Left ventricle myocardium inferior (tissue), 1 donor: ENCODE results near the gene CCDC47. TPM values are rescaled to one million over a fixed set of nuclear protein-coding genes. Genes with fewer than 3 reads are reported as not detected.

Experiments
- DNase-seq: peaks from one replicate; pipeline ENCODE4 v3.0.0-alpha.2; 2020
- H3K27ac ChIP-seq: fragments of 200-600 bp; replicated peaks from 2 replicates; pipeline ENCODE4 v1.8.0; 2021
- H3K27me3 ChIP-seq: fragments of 200-600 bp; 2 replicates; pipeline ENCODE4 v1.8.0; 2021; ENCODE audit warnings: low read depth
- H3K36me3 ChIP-seq: fragments of 200-600 bp; 2 replicates; pipeline ENCODE4 v1.8.0; 2021
- H3K4me1 ChIP-seq: fragments of 200-600 bp; 2 replicates; pipeline ENCODE4 v1.8.0; 2021
- H3K4me3 ChIP-seq: fragments of 200-600 bp; 2 replicates; pipeline ENCODE4 v1.8.0; 2021; ENCODE audit warnings: mild to moderate bottlenecking, moderate library complexity
- H3K9me3 ChIP-seq: fragments of 200-600 bp; replicated peaks from 2 replicates; pipeline ENCODE4 v1.8.0; 2021
- intact Hi-C: fragments of 100-400 bp; cut with micrococcal nuclease; formaldehyde crosslinking; loops from one replicate; pipeline ENCODE4 v1.11.0; 2022
- total RNA-seq: library from RNA; stranded (reverse); fragmentation: NEBNext Ultra II Directional; extraction: Animal tissue kit (Norgen Biotek cat#: 25700); gene quantifications from one replicate; pipeline ENCODE4 v1.2.1, GENCODE V29; 2021
- TF ChIP-seq, protein P1 (sequence below): fragments of 200-600 bp; IDR thresholded peaks from 2 replicates; pipeline ENCODE4 v1.8.0; 2021; ENCODE audit warnings: antibody characterized with exemption, mild to moderate bottlenecking, borderline replicate concordance
- donor health status: DM: no; HTN: yes; CAD: no; lungs with severe emphysema.

CCDC47 gene
- total RNA-seq, 1 donor from 2014 or later = 79.6 TPM

DNA sequence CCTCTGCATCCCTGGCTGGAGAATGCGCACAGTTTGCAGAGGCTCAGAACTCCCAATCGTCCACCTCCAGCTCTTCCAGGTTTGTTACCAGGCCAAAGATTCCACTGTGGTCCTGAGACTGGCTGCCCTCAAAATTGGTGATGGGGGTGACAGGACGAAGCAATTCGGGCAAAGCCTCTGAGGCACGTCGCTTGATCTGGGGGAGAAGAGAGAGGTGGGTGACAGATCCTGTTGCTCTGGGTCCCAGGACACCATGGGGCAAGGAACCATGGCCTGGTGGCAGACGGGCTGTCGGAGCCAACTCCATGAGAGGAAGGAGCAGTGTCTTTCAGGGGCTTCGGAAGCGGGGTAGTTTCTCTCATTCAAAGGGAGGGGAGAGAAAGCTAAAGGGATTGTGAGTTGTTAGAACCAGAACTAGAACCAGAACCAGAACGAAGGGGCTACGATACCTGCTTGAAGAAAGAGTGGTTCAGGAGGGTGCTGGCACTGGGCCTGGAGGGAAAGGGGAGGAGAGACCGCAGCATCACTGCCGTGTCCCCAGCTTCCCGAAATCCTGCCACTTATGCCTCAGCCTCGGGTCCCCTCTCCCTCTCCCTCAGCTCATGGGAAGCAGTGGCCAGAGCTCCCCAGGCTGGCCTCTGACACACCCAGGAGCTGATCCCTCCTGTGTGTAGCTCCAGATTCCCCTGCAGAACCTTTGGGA, 69.7 kb downstream of the CCDC47 start:
- no peak for DNase-seq
- TF ChIP-seq, protein P1, sequence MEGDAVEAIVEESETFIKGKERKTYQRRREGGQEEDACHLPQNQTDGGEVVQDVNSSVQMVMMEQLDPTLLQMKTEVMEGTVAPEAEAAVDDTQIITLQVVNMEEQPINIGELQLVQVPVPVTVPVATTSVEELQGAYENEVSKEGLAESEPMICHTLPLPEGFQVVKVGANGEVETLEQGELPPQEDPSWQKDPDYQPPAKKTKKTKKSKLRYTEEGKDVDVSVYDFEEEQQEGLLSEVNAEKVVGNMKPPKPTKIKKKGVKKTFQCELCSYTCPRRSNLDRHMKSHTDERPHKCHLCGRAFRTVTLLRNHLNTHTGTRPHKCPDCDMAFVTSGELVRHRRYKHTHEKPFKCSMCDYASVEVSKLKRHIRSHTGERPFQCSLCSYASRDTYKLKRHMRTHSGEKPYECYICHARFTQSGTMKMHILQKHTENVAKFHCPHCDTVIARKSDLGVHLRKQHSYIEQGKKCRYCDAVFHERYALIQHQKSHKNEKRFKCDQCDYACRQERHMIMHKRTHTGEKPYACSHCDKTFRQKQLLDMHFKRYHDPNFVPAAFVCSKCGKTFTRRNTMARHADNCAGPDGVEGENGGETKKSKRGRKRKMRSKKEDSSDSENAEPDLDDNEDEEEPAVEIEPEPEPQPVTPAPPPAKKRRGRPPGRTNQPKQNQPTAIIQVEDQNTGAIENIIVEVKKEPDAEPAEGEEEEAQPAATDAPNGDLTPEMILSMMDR = no peak
- intact Hi-C loops = no loop called here
- Histone ChIP-seq H3K27me3 (no peaks in the 10 kb centered on the region), H3K36me3 (peaks cover 49% of the 10 kb centered on the region), H3K4me1 (peaks cover 24% of the 10 kb centered on the region), H3K9me3 (no peaks in the 10 kb centered on the region), H3K4me3 (no peak overlapping the region), H3K27ac (no peak overlapping the region)

DNA sequence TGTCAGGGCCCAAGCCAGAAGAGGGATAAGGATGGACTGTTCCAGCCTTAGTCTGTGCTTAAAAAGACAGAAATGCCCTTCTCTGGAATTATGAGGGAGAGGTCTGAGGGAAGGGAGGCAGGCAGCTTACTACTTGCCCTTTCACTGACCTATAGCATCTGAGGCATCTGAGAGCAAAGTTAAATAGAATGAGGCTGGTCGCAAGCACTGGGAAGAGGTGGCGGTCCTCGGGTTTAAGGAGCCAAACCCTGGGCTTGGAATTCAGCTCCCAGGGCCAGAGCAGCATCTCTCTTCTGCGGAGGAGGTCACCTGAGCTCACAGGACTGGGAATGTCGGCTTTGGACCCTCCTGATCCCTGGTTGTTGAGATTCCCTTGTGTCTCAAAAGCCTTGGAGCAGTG, 70.4 kb downstream of the CCDC47 start:
- intact Hi-C loops = no loop called here
- H3K4me3 ChIP-seq = no peak overlapping the region

DNA sequence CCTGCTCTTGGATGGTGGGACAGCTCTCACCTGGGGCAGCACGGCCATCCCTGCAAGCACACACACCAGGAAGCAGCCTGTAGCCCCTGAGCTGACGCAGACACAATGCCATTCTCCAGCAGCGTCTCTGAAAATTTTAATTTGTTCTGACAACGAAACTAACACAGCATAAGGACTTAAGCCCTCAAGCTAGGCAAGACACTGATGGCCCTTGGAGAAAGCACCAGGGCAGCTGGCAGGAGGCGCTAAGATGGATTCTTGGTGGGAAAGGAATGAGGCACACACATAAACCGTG, 70.7 kb downstream of the CCDC47 start:
- Histone ChIP-seq H3K36me3 (peaks cover 41% of the 10 kb centered on the region), H3K4me1 (peaks cover 34% of the 10 kb centered on the region), H3K9me3 (no peaks in the 10 kb centered on the region), H3K4me3 (no peak overlapping the region), H3K27me3 (no peaks in the 10 kb centered on the region), H3K27ac (no peak overlapping the region)
- TF ChIP-seq, protein P1 = no peak
- intact Hi-C loops = no loop called here
- DNase-seq = no peak

More for the DNA sequence above, 70.4 kb downstream of the CCDC47 start:
- H3K9me3 ChIP-seq = no peaks in the 10 kb centered on the region
- no peaks in the 10 kb centered on the region for H3K27me3 ChIP-seq
- TF ChIP-seq, protein P1 = no peak
- no peak overlapping the region for H3K27ac ChIP-seq
- H3K4me1 ChIP-seq = peaks cover 30% of the 10 kb centered on the region
- H3K36me3 ChIP-seq = peaks cover 43% of the 10 kb centered on the region
- DNase-seq = no peak

- DNase-seq = peak; percentile 35
- H3K4me1 ChIP-seq = peaks cover 40% of the 10 kb centered on the region
- H3K36me3 ChIP-seq = peaks cover 37% of the 10 kb centered on the region
- peak overlapping the region; percentile 82 for H3K27ac ChIP-seq
- H3K27me3 ChIP-seq = no peaks in the 10 kb centered on the region
- no peaks in the 10 kb centered on the region for H3K9me3 ChIP-seq
- TF ChIP-seq, protein P1 = no peak
- peak overlapping the region; percentile 74 for H3K4me3 ChIP-seq
- intact Hi-C loops = no loop called here
Measured at GRCh38 chr17:63701868-63702720, 71.3 kb downstream of the CCDC47 start.

DNA sequence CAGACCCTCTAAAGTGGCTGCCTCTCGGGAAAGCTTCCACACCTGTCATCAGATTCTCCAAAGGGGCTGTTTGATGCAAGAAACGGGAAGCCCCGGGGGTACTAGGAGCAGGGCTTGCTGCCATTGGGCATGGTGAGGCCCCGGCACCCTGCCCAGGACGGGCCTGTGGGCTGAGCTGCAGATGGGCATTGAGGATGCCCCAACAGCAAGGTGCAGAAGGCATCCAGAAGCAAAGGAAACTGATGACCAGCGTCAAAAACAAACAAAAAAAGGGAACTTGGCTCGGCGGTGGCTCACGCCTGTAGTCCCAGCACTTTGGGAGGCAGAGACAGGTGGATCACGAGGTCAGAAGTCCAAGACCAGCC, 72.0 kb downstream of the CCDC47 start:
- no peak for DNase-seq
- intact Hi-C loops = no loop called here
- peak overlapping the region; percentile 74 for H3K4me3 ChIP-seq
- no peaks in the 10 kb centered on the region for H3K9me3 ChIP-seq
- H3K27ac ChIP-seq = peak overlapping the region; percentile 82
- H3K4me1 ChIP-seq = peaks cover 41% of the 10 kb centered on the region
- peaks cover 32% of the 10 kb centered on the region for H3K36me3 ChIP-seq
- TF ChIP-seq, protein P1 = no peak
- H3K27me3 ChIP-seq = no peaks in the 10 kb centered on the region
